HepG2 (cell line): ENCODE results near the gene SCEL.

Experiments used
- NFE2L1 ChIP-seq: sonication (generic); formaldehyde crosslinking; IDR thresholded peaks from 2 replicates; pipeline ENCODE4 v1.4.0; 2020; ENCODE audit warnings: missing genetic modification reagents, mild to moderate bottlenecking, borderline replicate concordance
- PPARG ChIP-seq: conservative IDR thresholded peaks from 2 replicates; pipeline ENCODE4 v1.6.1; 2016; ENCODE audit warnings: missing biosample characterization, missing genetic modification reagents
- RFX5 ChIP-seq: IDR thresholded peaks from 2 replicates; pipeline ENCODE4 v1.6.1; 2011; ENCODE audit warnings: low read depth, low read length, improper control_type of control experiment
- ZFX ChIP-seq: sonication (generic); formaldehyde crosslinking; IDR thresholded peaks from 2 replicates; pipeline ENCODE4 v1.4.0; 2020; ENCODE audit warnings: mild to moderate bottlenecking, low read depth, missing genetic modification reagents, moderate library complexity
- ZNF720 ChIP-seq: sonication (generic); formaldehyde crosslinking; IDR thresholded peaks from 2 replicates; pipeline ENCODE4 v1.4.0; 2020; ENCODE audit warnings: missing genetic modification reagents
- TF ChIP-seq, protein P1 (sequence below): sonication (generic); formaldehyde crosslinking; conservative IDR thresholded peaks from 2 replicates; pipeline ENCODE4 v1.4.0; 2020; ENCODE audit warnings: missing genetic modification reagents

DNA sequence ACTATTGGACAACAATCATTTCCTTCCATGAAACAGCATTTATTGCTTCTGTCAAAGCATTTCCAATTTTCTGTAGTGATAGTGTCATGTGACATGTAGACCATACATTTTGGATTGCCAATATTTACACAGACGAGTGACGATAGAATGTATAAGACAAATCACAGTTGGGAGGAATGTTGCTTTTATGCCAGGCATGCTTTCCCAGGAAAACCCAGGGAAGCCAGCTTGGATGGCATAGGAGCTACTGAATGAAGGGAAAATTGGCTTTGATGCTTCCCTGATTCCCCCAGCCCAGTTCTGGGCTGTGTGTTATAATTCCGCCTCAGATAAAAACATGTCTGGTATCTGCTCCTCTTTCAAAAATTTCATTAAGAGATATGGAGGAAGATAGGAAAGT lies 22.5 kb downstream of the SCEL start:
- TF ChIP-seq ZNF720 (no peak), ZFX (no peak), RFX5 (no peak), PPARG (no peak), NFE2L1 (CRISPR knock-in tag) (no peak)
- TF ChIP-seq, protein P1, sequence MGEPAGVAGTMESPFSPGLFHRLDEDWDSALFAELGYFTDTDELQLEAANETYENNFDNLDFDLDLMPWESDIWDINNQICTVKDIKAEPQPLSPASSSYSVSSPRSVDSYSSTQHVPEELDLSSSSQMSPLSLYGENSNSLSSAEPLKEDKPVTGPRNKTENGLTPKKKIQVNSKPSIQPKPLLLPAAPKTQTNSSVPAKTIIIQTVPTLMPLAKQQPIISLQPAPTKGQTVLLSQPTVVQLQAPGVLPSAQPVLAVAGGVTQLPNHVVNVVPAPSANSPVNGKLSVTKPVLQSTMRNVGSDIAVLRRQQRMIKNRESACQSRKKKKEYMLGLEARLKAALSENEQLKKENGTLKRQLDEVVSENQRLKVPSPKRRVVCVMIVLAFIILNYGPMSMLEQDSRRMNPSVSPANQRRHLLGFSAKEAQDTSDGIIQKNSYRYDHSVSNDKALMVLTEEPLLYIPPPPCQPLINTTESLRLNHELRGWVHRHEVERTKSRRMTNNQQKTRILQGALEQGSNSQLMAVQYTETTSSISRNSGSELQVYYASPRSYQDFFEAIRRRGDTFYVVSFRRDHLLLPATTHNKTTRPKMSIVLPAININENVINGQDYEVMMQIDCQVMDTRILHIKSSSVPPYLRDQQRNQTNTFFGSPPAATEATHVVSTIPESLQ = no peak
